ENCODE measurements around the gene TOMM40. TPM values are rescaled to one million over a fixed set of nuclear protein-coding genes. Genes with fewer than 3 reads are reported as not detected.

Gene TOMM40
- total and polyA plus RNA-seq, 4 donors, result 21.8 to 66.1 (median 48.0) TPM

DNA sequence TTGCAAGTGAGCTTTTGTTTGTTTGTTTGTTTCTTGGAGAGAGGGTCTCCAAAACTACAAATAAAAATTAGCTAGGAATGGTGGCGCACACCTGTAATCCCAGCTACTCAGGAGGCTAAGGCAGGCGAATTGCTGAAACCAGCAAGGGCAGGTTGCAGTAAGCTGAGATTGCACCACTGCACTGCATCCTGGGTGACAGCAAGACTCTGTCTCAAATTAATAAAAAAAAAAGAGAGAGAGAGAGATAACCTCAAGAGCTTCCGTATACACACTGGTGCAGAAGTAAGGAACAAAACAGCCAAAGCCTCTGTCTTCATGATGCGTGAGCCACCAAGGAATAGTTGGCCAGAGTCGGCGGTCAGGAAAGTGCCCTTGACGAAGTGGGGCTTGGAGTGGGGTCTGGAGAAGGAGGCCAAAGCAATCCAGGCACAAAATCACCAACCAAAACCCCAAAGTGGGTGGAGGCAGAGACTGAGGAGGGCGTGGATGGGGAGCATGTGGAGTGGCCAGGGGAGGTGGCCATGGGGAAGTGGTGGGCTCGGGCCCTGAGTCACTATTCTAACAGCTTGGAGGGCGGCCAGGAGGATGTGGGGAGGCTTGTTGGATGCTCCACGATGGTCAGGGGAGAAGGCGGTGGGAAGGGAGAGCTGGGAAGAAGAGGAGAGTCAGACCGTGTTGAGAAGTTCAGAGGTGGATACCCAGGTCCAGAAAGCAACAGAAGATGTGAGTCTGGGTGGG is 21.2 kb upstream of the TOMM40 start:
- 82% methylated on average over 12 of the region's 13 CpGs for WGBS (ENCODE audit: insufficient coverage)
- peaks cover 73% of the 10 kb centered on the region for H3K36me3 ChIP-seq (ENCODE audit: control insufficient read depth, insufficient read depth, low read length)

DNA sequence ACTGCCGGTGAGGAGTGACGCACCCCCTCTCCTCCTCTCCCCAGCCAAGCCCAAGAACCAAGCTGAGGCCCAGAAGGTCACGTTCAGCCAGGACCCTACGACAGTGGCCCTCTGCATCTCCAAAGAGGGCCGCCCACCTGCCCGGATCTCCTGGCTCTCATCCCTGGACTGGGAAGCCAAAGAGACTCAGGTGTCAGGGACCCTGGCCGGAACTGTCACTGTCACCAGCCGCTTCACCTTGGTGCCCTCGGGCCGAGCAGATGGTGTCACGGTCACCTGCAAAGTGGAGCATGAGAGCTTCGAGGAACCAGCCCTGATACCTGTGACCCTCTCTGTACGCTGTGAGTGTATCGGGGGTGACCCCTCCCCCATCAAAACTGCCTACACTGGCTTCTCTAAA is 19.2 kb upstream of the TOMM40 start:
- Histone ChIP-seq H3K36me3 (ENCODE audit: control insufficient read depth, insufficient read depth, low read length) (peaks cover 71% of the 10 kb centered on the region), H3K9me3 (ENCODE audit: control insufficient read depth, insufficient read depth, low read length) (no peaks in the 10 kb centered on the region), H3K27me3 (ENCODE audit: control insufficient read depth, insufficient read depth, low read length) (no peaks in the 10 kb centered on the region), H3K4me3 (ENCODE audit: low read depth, low read length) (no peak overlapping the region), H3K27ac (ENCODE audit: low read depth, low read length) (no peak overlapping the region), H3K4me1 (ENCODE audit: control insufficient read depth, insufficient read depth, low read length) (no peaks in the 10 kb centered on the region)
- 94% methylated on average over 14 of the region's 14 CpGs for WGBS (ENCODE audit: insufficient coverage)
- no peak for DNase-seq (ENCODE audit: low read depth in 4 of 6, low spot score in 6 of 6)

More for the DNA sequence above, 21.2 kb upstream of the TOMM40 start:
- H3K4me3 ChIP-seq (ENCODE audit: low read depth, low read length), result no peak overlapping the region
- no peak for DNase-seq (ENCODE audit: low read depth in 4 of 6, low spot score in 6 of 6)
- H3K27me3 ChIP-seq (ENCODE audit: control insufficient read depth, insufficient read depth, low read length), result no peaks in the 10 kb centered on the region
- no peaks in the 10 kb centered on the region for H3K4me1 ChIP-seq (ENCODE audit: control insufficient read depth, insufficient read depth, low read length)
- H3K27ac ChIP-seq (ENCODE audit: low read depth, low read length), result no peak overlapping the region
- H3K9me3 ChIP-seq (ENCODE audit: control insufficient read depth, insufficient read depth, low read length), result no peaks in the 10 kb centered on the region

DNA sequence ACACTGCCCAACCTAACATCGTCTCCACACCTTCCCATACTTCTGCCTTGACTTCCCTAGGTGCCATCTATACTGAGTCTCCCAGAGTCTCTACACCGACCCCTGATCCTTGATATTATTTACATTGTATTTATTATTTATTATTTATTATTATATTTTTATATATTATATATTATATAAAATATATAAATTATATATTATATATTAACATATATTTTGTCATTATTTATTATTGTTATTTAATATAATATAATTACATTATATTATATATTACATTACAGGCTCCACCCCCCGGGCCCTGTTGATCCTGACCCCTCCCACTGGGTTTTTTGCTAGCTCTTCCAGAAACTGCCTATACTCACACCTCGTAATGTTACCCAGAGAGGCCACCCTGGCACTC is 18.4 kb upstream of the TOMM40 start:
- Histone ChIP-seq H3K4me1 (ENCODE audit: control insufficient read depth, insufficient read depth, low read length) (no peaks in the 10 kb centered on the region), H3K9me3 (ENCODE audit: control insufficient read depth, insufficient read depth, low read length) (no peaks in the 10 kb centered on the region), H3K27ac (ENCODE audit: low read depth, low read length) (no peak overlapping the region), H3K36me3 (ENCODE audit: control insufficient read depth, insufficient read depth, low read length) (peaks cover 74% of the 10 kb centered on the region), H3K27me3 (ENCODE audit: control insufficient read depth, insufficient read depth, low read length) (no peaks in the 10 kb centered on the region), H3K4me3 (ENCODE audit: low read depth, low read length) (no peak overlapping the region)
- no peak for DNase-seq (ENCODE audit: low read depth in 4 of 6, low spot score in 6 of 6)
- 92% methylated on average over 2 of the region's 4 CpGs for WGBS (ENCODE audit: insufficient coverage)

DNA sequence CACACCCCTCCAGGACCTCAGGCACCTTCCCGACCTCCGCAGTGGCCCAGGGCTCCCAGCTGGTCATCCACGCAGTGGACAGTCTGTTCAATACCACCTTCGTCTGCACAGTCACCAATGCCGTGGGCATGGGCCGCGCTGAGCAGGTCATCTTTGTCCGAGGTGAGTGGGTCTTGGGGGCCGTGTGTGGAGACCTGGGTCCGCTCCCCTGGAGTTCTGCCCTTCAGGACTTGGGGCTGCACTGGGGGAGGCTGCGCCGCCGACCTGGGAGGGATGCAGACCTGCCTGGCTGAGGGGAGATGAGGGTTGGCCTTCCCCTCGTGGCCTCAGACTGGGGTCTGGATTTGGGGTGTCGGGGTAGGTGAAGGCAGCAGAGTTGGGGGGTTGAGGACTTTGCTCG is 16.7 kb upstream of the TOMM40 start:
- no peaks in the 10 kb centered on the region for H3K4me1 ChIP-seq (ENCODE audit: control insufficient read depth, insufficient read depth, low read length)
- 95% methylated on average over 14 of the region's 16 CpGs for WGBS (ENCODE audit: insufficient coverage)
- H3K9me3 ChIP-seq (ENCODE audit: control insufficient read depth, insufficient read depth, low read length), result no peaks in the 10 kb centered on the region
- H3K36me3 ChIP-seq (ENCODE audit: control insufficient read depth, insufficient read depth, low read length), result peaks cover 83% of the 10 kb centered on the region
- DNase-seq (ENCODE audit: low read depth in 4 of 6, low spot score in 6 of 6), result no peak
- H3K4me3 ChIP-seq (ENCODE audit: low read depth, low read length), result no peak overlapping the region
- H3K27me3 ChIP-seq (ENCODE audit: control insufficient read depth, insufficient read depth, low read length), result no peaks in the 10 kb centered on the region
- H3K27ac ChIP-seq (ENCODE audit: low read depth, low read length), result no peak overlapping the region

DNA sequence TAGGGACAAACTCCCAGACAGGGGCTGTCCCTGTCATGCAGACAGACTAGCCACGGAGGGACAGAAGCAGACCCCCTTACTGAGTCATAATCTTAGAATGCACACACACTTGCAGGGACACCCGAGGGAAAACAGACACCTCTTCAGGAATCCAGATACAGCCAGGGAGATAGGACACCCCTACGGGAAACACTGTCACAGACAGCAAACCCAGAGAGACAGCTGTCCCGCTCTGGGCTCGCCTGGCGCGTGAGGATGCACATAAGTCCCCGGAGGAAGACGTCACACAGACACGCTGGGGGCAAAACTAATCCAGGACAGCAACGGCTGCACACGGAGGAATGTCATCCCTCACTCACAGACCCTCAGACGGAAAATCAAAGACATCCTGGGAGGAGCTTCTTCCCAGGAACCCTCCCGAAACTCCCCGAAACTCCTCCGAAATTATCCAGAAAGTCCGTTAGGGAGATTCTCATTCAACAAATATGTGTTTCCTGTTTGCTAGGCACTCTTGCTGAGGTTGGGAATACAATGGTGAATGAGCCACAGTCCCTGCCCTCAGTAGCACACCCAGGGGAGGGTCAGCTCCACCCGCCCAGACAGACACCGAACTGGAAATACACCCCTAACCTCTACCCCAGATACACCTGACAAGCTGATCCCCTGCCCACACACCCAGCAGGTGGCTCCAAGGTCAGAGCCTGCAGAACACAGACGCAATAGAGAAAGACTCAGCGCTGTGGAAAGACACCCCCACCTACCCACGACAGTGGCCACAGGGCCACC is 15.2 kb upstream of the TOMM40 start:
- H3K27ac ChIP-seq (ENCODE audit: low read depth, low read length), result no peak overlapping the region

DNA sequence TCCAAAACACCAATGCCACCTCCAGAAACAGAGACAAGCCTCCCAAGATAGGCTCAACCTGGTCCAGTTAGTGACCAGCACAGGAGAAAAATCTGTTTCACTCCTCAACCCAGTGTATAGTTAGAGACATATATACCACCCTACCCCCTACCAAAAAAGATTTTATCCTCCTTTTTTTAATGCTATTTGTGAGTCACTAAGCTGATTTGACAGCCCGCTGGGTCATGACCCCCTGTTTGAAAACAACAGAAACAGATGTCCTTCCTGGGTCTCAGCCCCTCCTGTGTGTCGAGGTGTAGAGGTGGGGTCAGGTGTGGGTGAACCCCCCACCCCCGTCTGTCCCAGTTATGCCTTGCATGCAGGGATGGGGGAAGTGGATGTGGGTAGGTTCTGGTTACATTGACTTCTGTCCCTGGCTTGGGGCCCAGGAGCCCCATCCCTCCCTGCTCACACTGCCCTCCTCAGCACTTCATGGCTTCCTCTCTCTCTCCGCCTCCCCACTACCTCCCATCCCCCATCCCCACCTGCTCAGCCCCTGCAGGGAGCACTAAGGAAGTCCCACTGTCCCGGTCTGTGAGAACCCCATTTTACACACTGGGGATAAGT is 14.0 kb upstream of the TOMM40 start:
- H3K9me3 ChIP-seq (ENCODE audit: control insufficient read depth, insufficient read depth, low read length), result no peaks in the 10 kb centered on the region
- H3K4me3 ChIP-seq (ENCODE audit: low read depth, low read length), result no peak overlapping the region
- no peaks in the 10 kb centered on the region for H3K27me3 ChIP-seq (ENCODE audit: control insufficient read depth, insufficient read depth, low read length)
- DNase-seq (ENCODE audit: low read depth in 4 of 6, low spot score in 6 of 6), result no peak
- 57% methylated on average over 2 of the region's 5 CpGs for WGBS (ENCODE audit: insufficient coverage)
- H3K36me3 ChIP-seq (ENCODE audit: control insufficient read depth, insufficient read depth, low read length), result peaks cover 81% of the 10 kb centered on the region
- H3K4me1 ChIP-seq (ENCODE audit: control insufficient read depth, insufficient read depth, low read length), result no peaks in the 10 kb centered on the region
- H3K27ac ChIP-seq (ENCODE audit: low read depth, low read length), result no peak overlapping the region

More for the DNA sequence above, 15.2 kb upstream of the TOMM40 start:
- no peak for DNase-seq (ENCODE audit: low read depth in 4 of 6, low spot score in 6 of 6)
- H3K36me3 ChIP-seq (ENCODE audit: control insufficient read depth, insufficient read depth, low read length), result peaks cover 86% of the 10 kb centered on the region
- H3K4me1 ChIP-seq (ENCODE audit: control insufficient read depth, insufficient read depth, low read length), result no peaks in the 10 kb centered on the region
- no peak overlapping the region for H3K4me3 ChIP-seq (ENCODE audit: low read depth, low read length)
- WGBS (ENCODE audit: insufficient coverage), result 87% methylated on average over 17 of the region's 22 CpGs
- H3K9me3 ChIP-seq (ENCODE audit: control insufficient read depth, insufficient read depth, low read length), result no peaks in the 10 kb centered on the region
- no peaks in the 10 kb centered on the region for H3K27me3 ChIP-seq (ENCODE audit: control insufficient read depth, insufficient read depth, low read length)

DNA sequence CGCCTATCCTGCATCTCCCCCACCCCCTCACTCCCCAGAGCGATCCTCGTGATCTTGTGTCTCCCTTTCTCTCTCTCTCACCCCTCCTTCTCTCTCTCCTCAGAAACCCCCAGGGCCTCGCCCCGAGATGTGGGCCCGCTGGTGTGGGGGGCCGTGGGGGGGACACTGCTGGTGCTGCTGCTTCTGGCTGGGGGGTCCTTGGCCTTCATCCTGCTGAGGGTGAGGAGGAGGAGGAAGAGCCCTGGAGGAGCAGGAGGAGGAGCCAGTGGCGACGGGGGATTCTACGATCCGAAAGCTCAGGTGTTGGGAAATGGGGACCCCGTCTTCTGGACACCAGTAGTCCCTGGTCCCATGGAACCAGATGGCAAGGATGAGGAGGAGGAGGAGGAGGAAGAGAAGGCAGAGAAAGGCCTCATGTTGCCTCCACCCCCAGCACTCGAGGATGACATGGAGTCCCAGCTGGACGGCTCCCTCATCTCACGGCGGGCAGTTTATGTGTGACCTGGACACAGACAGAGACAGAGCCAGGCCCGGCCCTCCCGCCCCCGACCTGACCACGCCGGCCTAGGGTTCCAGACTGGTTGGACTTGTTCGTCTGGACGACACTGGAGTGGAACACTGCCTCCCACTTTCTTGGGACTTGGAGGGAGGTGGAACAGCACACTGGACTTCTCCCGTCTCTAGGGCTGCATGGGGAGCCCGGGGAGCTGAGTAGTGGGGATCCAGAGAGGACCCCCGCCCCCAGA is 12.8 kb upstream of the TOMM40 start:
- peaks cover 77% of the 10 kb centered on the region for H3K36me3 ChIP-seq (ENCODE audit: control insufficient read depth, insufficient read depth, low read length)
- H3K27me3 ChIP-seq (ENCODE audit: control insufficient read depth, insufficient read depth, low read length), result no peaks in the 10 kb centered on the region
- H3K4me1 ChIP-seq (ENCODE audit: control insufficient read depth, insufficient read depth, low read length), result no peaks in the 10 kb centered on the region
- DNase-seq (ENCODE audit: low read depth in 4 of 6, low spot score in 6 of 6), result no peak
- 85% methylated on average over 20 of the region's 26 CpGs for WGBS (ENCODE audit: insufficient coverage)
- H3K27ac ChIP-seq (ENCODE audit: low read depth, low read length), result no peak overlapping the region
- no peak overlapping the region for H3K4me3 ChIP-seq (ENCODE audit: low read depth, low read length)
- H3K9me3 ChIP-seq (ENCODE audit: control insufficient read depth, insufficient read depth, low read length), result no peaks in the 10 kb centered on the region

DNA sequence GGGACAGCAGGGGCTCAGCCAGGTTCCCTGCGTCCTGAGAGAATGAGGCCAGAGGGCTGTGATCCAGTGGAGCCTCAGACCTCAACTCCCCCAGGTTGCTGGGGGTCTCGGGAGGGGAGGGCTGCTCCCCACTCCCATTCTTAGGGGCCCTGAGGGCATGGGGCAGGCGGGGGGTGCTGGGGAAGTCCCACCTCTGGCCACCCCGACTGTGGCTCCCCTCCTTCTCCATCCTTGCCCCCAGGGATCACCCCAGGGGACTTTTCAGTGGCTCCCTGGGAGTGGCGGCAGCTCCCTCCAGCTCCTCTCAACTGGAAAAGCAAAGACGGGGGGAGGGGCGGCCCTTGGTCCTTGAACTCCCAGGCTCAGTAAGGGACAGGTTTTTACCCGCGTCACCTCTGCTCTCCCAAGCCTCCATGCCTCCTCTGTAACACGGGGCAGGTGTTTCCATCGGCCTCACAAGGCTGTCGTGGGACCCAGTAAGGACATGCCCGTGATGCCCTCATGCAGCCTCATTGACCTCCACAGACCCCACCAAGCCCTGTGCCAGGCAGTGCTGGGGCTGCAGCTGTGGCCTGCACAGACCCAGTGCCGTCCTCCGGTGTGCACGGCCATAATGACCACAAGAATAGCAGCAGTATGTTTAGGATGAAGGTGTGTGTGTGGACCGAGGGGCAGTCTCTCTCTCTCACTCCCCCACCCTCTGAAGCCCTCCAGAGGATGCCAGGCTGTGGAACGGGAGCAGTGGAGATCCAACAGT is 11.6 kb upstream of the TOMM40 start:
- Histone ChIP-seq H3K9me3 (ENCODE audit: control insufficient read depth, insufficient read depth, low read length) (no peaks in the 10 kb centered on the region), H3K27ac (ENCODE audit: low read depth, low read length) (no peak overlapping the region), H3K4me1 (ENCODE audit: control insufficient read depth, insufficient read depth, low read length) (no peaks in the 10 kb centered on the region), H3K4me3 (ENCODE audit: low read depth, low read length) (no peak overlapping the region), H3K36me3 (ENCODE audit: control insufficient read depth, insufficient read depth, low read length) (peaks cover 72% of the 10 kb centered on the region), H3K27me3 (ENCODE audit: control insufficient read depth, insufficient read depth, low read length) (no peaks in the 10 kb centered on the region)
- DNase-seq (ENCODE audit: low read depth in 4 of 6, low spot score in 6 of 6), result no peak
- WGBS (ENCODE audit: insufficient coverage), result 74% methylated on average over 11 of the region's 18 CpGs

DNA sequence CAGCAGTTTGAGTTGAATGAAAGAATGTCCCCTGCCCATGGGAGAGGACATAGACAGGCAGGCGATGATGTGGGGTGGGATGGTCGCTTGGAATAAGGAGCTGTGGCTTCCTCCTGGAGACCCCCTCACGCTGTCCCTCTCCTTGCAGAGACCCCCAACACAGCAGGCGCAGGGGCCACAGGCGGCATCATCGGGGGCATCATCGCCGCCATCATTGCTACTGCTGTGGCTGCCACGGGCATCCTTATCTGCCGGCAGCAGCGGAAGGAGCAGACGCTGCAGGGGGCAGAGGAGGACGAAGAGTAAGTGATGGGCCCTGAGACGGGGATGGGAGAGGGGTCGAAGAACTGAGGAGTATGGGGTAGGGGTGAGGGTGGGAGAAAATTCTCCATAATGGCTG is 9.0 kb upstream of the TOMM40 start:
- Histone ChIP-seq H3K27me3 (ENCODE audit: control insufficient read depth, insufficient read depth, low read length) (no peaks in the 10 kb centered on the region), H3K9me3 (ENCODE audit: control insufficient read depth, insufficient read depth, low read length) (no peaks in the 10 kb centered on the region), H3K4me1 (ENCODE audit: control insufficient read depth, insufficient read depth, low read length) (no peaks in the 10 kb centered on the region), H3K27ac (ENCODE audit: low read depth, low read length) (no peak overlapping the region), H3K4me3 (ENCODE audit: low read depth, low read length) (no peak overlapping the region), H3K36me3 (ENCODE audit: control insufficient read depth, insufficient read depth, low read length) (peaks cover 69% of the 10 kb centered on the region)
- no peak for DNase-seq (ENCODE audit: low read depth in 4 of 6, low spot score in 6 of 6)
- 87% methylated on average over 15 of the region's 15 CpGs for WGBS (ENCODE audit: insufficient coverage)
